A549 (cell line): ENCODE measurements around the gene MAFB. TPM values are rescaled to one million over a fixed set of nuclear protein-coding genes. Genes with fewer than 3 reads are reported as not detected.
"Not testable (repeated sequence)": the region's sequence is repeated elsewhere in the genome, so short reads cannot be mapped to it uniquely, and the experiment has no call there.

ENCODE experiments used
- ATAC-seq, 2 experiments: fragments of 200-7000 bp in 1 of 2; fragments of >200 bp in 1 of 2; cut with Nextera tagmentation in 1 of 2; cut with Tn5 transposase in 1 of 2; 3 replicates each; pipeline versions ENCODE4 v1.8.0 to v1.9.1; 2018 to 2020; ENCODE audit warnings: mild to moderate bottlenecking in 1 of 2, moderate library complexity in 1 of 2
- CTCF ChIA-PET: fragments of 300-600 bp; sonication (Branson Sonifier 250); formaldehyde crosslinking; extraction: SDS; loops from one replicate; lab custom pipeline; 2021; ENCODE audit warnings: antibody characterized with exemption, inconsistent platforms; lab: Yijun Ruan, JAX
- POLR2A ChIA-PET: fragments of 350-600 bp; formaldehyde crosslinking; extraction: SDS; loops from one replicate; lab custom pipeline; 2021; ENCODE audit warnings: antibody characterized with exemption, inconsistent platforms; lab: Yijun Ruan, JAX
- DNase-seq, 2 experiments: peaks; one replicate each; pipeline versions ENCODE4 v3.0.0 to v3.0.0-alpha.2; 2011 to 2016; ENCODE audit warnings: low read depth in 1 of 2, low spot score in 1 of 2
- FAIRE-seq: peaks from 2 replicates; lab custom pipeline; 2011; peaks lifted over from hg19 to GRCh38; lab: Jason Lieb, UNC
- H3K27ac ChIP-seq, 2 experiments: fragments of >200 bp; sonication (Bioruptor Twin); formaldehyde crosslinking; 3 replicates each; pipeline ENCODE4 v1.5.1; 2016 to 2017
- H3K4me1 ChIP-seq: fragments of >200 bp; sonication (Bioruptor Twin); formaldehyde crosslinking; 3 replicates; pipeline ENCODE4 v1.6.1; 2016
- H3K4me2 ChIP-seq: fragments of >200 bp; sonication (Bioruptor Twin); formaldehyde crosslinking; 3 replicates; pipeline ENCODE4 v1.6.1; 2016
- H3K4me3 ChIP-seq: fragments of >200 bp; sonication (Bioruptor Twin); formaldehyde crosslinking; 3 replicates; pipeline ENCODE4 v1.5.1; 2016
- H3K9me3 ChIP-seq: fragments of >200 bp; sonication (Bioruptor Twin); formaldehyde crosslinking; 3 replicates; pipeline ENCODE4 v1.6.1; 2016
- BHLHE40 ChIP-seq: IDR thresholded peaks from 2 replicates; pipeline ENCODE4 v1.6.1; 2012; ENCODE audit warnings: low read depth, low read length, inconsistent platforms
- CBX2 ChIP-seq: fragments of 200-600 bp; sonication (generic); IDR thresholded peaks from 2 replicates; pipeline ENCODE4 v1.6.1; 2016; ENCODE audit warnings: low read depth, mild to moderate bottlenecking, borderline replicate concordance
- EHF ChIP-seq: fragments of 250-450 bp; sonication (Bioruptor Pico); IDR thresholded peaks from 2 replicates; pipeline ENCODE4 v1.5.0; 2020; ENCODE audit warnings: mild to moderate bottlenecking
- EHMT2 ChIP-seq: fragments of 200-600 bp; sonication (generic); IDR thresholded peaks from 2 replicates; pipeline ENCODE4 v1.6.1; 2016; ENCODE audit warnings: antibody characterized with exemption, low read depth, mild to moderate bottlenecking, moderate library complexity
- FOXS1 ChIP-seq: fragments of 250-450 bp; sonication (Bioruptor Pico); IDR thresholded peaks from 2 replicates; pipeline ENCODE4 v1.5.0; 2020; ENCODE audit warnings: mild to moderate bottlenecking, moderate library complexity
- GATA3 ChIP-seq: IDR thresholded peaks from 2 replicates; pipeline ENCODE4 v1.6.1; 2012; ENCODE audit warnings: borderline replicate concordance
- HDAC2 ChIP-seq: fragments of 200-600 bp; sonication (generic); IDR thresholded peaks from 2 replicates; pipeline ENCODE4 v1.6.1; 2016
- HEYL ChIP-seq: fragments of 250-450 bp; sonication (Bioruptor Pico); IDR thresholded peaks from 2 replicates; pipeline ENCODE4 v1.8.0; 2021; ENCODE audit warnings: mild to moderate bottlenecking, moderate library complexity
- HOXB13 ChIP-seq: fragments of 250-450 bp; sonication (Bioruptor Pico); IDR thresholded peaks from 2 replicates; pipeline ENCODE4 v1.5.0; 2020; ENCODE audit warnings: low read depth, mild to moderate bottlenecking, moderate library complexity
- HOXB5 ChIP-seq: fragments of 250-450 bp; sonication (Bioruptor Pico); IDR thresholded peaks from 2 replicates; pipeline ENCODE4 v1.5.0; 2020; ENCODE audit warnings: mild to moderate bottlenecking, moderate library complexity
- JUN ChIP-seq, 2 experiments: fragments of >200 bp; sonication (Bioruptor Twin); formaldehyde crosslinking; IDR thresholded peaks; 2 replicates in 1 of 2; 3 replicates in 1 of 2; pipeline ENCODE4 v1.6.1; 2016 to 2017
- POLR2A ChIP-seq: IDR thresholded peaks from 2 replicates; pipeline ENCODE4 v1.6.1; 2012; ENCODE audit warnings: mild to moderate bottlenecking, low read length
- RAD21 ChIP-seq, 2 experiments: fragments of >200 bp in 1 of 2; sonication (Bioruptor Twin) in 1 of 2; formaldehyde crosslinking in 1 of 2; IDR thresholded peaks in 1 of 2; conservative IDR thresholded peaks in 1 of 2; 2 replicates in 1 of 2; 3 replicates in 1 of 2; pipeline ENCODE4 v1.6.1; 2012 to 2018; ENCODE audit warnings: inconsistent platforms in 1 of 2
- SREBF2 ChIP-seq: fragments of 450-650 bp; IDR thresholded peaks from 2 replicates; pipeline ENCODE4 v1.6.1; 2014; ENCODE audit warnings: mild to moderate bottlenecking, moderate library complexity
- ZC3H11A ChIP-seq: fragments of 450-650 bp; IDR thresholded peaks from 2 replicates; pipeline ENCODE4 v1.6.1; 2014; ENCODE audit warnings: antibody characterized with exemption, mild to moderate bottlenecking
- ZNF302 ChIP-seq: fragments of 250-450 bp; sonication (Bioruptor Pico); IDR thresholded peaks from 2 replicates; pipeline ENCODE4 v1.9.0; 2021; ENCODE audit warnings: inconsistent platforms, mild to moderate bottlenecking, moderate library complexity
- WGBS: methylation state at CpG from one replicate; pipeline ENCODE4 v1.1.6; 2017; ENCODE audit errors: missing lambda C conversion rate; 5-methylcytosine and 5-hydroxymethylcytosine counted together
- polyA minus RNA-seq: library from RNA; depleted of rRNA, polyadenylated mRNA; stranded (reverse); fragments of >200 nt; gene quantifications from 2 replicates; pipeline ENCODE4 v1.2.3, GENCODE V29; 2011; rRNA and poly(A)+ RNA removed
- polyA plus RNA-seq, 4 experiments: library from polyadenylated mRNA; depleted of rRNA in 3 of 4; stranded (reverse); fragments of >200 nt; fragmentation: RNase III in 1 of 4; extraction: RNeasy Plus Mini Kit Qiagen cat#74134 plus additional on column Dnase treatment in 1 of 4; gene quantifications; 2 replicates in 3 of 4; 3 replicates in 1 of 4; pipeline ENCODE4 v1.2.3, GENCODE V29; 2011 to 2017
- TF ChIP-seq, protein P1 (sequence below): fragments of >200 bp; sonication (Bioruptor Twin); formaldehyde crosslinking; IDR thresholded peaks from 2 replicates; pipeline ENCODE4 v1.6.1; 2016
- TF ChIP-seq, protein P2 (sequence below): IDR thresholded peaks from 2 replicates; pipeline ENCODE4 v1.6.1; 2012
- TF ChIP-seq, protein P3 (sequence below): fragments of 450-650 bp; IDR thresholded peaks from 2 replicates; pipeline ENCODE4 v1.6.1; 2014; ENCODE audit warnings: antibody characterized with exemption

The MAFB gene
- 0.04 TPM in 1 of 2 replicates, not detected in the other for polyA plus RNA-seq (2011; rRNA removed)
- polyA plus RNA-seq (2012; cell fraction: cytosol; rRNA removed) = 0.01 TPM in 1 of 2 replicates, not detected in the other
- polyA plus RNA-seq (2012; cell fraction: nucleus; rRNA removed) = 0.02 and 0.04 TPM in 2 replicates
- polyA plus RNA-seq (2017; fragmentation: RNase III; extraction: RNeasy Plus Mini Kit Qiagen cat#74134 plus additional on column Dnase treatment) = not detected in 3 replicates
- not detected in 2 replicates for polyA minus RNA-seq

DNA sequence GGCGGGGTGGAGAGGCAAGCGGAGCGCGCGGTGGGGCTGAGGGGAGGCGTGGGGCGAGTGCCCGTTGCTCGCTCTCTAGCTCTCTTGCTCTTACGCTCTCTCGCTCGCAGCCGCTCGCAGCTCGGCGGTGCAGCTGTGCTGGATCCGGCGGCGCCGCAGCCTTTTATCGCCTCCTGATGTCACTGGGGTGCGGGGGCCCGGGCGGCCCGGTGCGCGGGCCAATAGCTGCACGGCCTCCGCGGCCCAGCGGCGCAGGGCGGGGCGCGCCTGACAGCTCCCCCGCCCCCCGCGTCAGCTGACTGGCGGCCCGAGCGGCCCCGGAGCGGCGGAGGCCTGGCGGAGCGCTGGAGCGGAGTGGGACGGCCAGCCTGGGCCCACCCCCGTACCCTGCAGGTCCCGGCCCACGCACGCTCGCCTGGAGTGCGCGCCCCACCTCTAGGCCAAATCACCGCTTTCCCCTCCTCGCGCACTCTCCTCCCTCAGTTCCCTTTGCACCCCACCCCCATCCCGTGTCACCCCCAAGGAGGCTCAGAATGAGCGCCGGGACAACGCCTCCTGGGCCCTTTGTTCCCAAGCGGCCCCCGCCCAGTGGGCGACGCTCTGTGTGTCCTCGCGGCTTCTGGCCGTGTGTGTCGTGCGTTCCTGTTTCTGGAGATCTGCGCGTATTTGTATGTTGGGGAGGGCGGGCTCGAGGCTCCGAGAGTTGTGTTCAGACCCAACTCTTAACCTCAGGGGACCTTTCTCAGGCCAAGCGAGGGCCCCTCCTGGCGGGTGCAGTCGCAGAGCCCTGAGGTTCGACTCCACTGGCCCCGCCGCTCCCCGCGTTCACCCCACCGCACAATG is at the start of gene MAFB:
TSS of gene MAFB (minus strand) at position 137 of the 843 bp plus-strand sequence. CDS start 386 bp downstream, outside the sequence.
- POLR2A ChIA-PET = no interaction called here
- Histone ChIP-seq H3K4me1 (no peaks in the 10 kb centered on the region), H3K4me3 (peak within 1 kb of the TSS; percentile 48), H3K9me3 (no peaks in the 10 kb centered on the region), H3K27ac (peak within 1 kb of the TSS; percentile 35 to 76; a peak in 3 of 6 replicates), H3K4me2 (peak within 1 kb of the TSS; percentile 99)
- FAIRE-seq (no peak), ATAC-seq (peak; percentile 56 to 75), DNase-seq (peak; percentile 27 to 44)
- TF ChIP-seq ZNF302 (CRISPR knock-in tag) (no peak), CBX2 (no peak), POLR2A (0 out of 2 replicates have a peak, but pooled peaks have one; percentile 7), ZC3H11A (no peak), HOXB13 (CRISPR knock-in tag) (no peak)
- CTCF ChIA-PET = interaction anchor here (0.6 to 3.5 kb wide), 29 partner anchors 9 to 1640 kb away, joined by 3 to 17 read pairs (median 4); no protein-coding TSS in a partner anchor
- 10% methylated on average over 9 of the region's 85 CpGs for WGBS

DNA sequence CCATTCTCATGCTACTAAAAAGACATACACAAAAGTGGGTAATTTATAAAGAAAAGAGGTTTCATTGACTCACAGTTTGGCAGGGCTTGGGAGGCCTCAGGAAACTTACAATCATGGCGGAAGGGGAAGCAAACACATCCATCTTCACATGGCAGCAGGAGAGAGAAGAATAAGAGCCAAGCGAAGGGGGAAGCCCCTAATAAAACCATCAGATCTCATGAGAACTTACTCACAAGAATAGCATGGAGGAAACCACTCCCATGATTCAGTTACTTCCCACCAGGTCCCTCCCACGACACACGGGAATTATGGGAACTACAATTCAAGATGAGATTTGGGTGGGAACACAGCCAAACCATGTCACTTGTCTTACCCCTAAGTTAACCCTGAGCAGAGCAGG is 47.4 kb upstream of the MAFB start:
- CTCF ChIA-PET = interaction anchor here (0.8 kb wide), 1 partner anchor 209 kb away, joined by 3 read pairs; no protein-coding TSS in a partner anchor
- WGBS = 16% methylated on average over 4 of the region's 4 CpGs
- ATAC-seq = not testable (repeated sequence)

DNA sequence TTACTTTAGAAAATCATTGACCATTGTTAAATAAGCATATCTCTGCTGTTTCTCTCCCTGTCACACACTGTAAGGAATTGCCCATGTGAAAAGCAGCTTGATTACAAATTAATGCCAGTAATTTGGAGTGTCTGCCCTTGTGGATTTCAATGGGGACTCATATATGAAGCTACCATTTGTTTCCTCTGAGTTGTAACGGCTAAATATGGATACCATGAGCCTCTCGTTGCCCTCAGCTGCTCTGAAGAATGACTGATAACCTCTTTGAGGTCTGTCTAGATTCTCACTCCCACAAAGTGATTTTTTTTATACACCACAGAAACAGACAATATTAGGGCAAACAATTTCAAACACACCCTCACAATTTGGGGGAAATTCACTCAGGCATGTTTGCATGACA is 40.0 kb upstream of the MAFB start:
- POLR2A ChIA-PET = no interaction called here
- CTCF ChIA-PET = interaction anchor here (1.0 kb wide), 1 partner anchor 11 kb away, joined by 3 read pairs; no protein-coding TSS in a partner anchor
- ATAC-seq (no peak), DNase-seq (no peak), FAIRE-seq (no peak)
- Histone ChIP-seq H3K9me3 (no peaks in the 10 kb centered on the region), H3K4me1 (no peaks in the 10 kb centered on the region), H3K27ac (no peak overlapping the region), H3K4me2 (no peak overlapping the region), H3K4me3 (no peak overlapping the region)
- 0% methylated on average over 2 of the region's 2 CpGs for WGBS
- TF ChIP-seq BHLHE40 (no peak), HOXB13 (CRISPR knock-in tag) (no peak), HEYL (CRISPR knock-in tag) (no peak), POLR2A (no peak), CBX2 (no peak), JUN (IDR thresholded peaks at IDR 0.05) (no peak), EHF (no peak), HOXB5 (CRISPR knock-in tag) (no peak), RAD21 (conservative IDR thresholded peaks at IDR 0.05 in 1 of 2, IDR thresholded peaks at IDR 0.05 in 1 of 2) (no peak), SREBF2 (no peak), HDAC2 (no peak), GATA3 (no peak), FOXS1 (CRISPR knock-in tag) (no peak), EHMT2 (no peak)
- TF ChIP-seq, protein P1, sequence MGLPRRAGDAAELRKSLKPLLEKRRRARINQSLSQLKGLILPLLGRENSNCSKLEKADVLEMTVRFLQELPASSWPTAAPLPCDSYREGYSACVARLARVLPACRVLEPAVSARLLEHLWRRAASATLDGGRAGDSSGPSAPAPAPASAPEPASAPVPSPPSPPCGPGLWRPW = no peak
- TF ChIP-seq, protein P2, sequence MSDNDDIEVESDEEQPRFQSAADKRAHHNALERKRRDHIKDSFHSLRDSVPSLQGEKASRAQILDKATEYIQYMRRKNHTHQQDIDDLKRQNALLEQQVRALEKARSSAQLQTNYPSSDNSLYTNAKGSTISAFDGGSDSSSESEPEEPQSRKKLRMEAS = no peak
- TF ChIP-seq, protein P3, sequence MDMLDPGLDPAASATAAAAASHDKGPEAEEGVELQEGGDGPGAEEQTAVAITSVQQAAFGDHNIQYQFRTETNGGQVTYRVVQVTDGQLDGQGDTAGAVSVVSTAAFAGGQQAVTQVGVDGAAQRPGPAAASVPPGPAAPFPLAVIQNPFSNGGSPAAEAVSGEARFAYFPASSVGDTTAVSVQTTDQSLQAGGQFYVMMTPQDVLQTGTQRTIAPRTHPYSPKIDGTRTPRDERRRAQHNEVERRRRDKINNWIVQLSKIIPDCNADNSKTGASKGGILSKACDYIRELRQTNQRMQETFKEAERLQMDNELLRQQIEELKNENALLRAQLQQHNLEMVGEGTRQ = no peak

More for the DNA sequence above, 47.4 kb upstream of the MAFB start:
- H3K4me1 ChIP-seq, FAIRE-seq, H3K4me2 ChIP-seq, H3K9me3 ChIP-seq, POLR2A ChIA-PET, H3K27ac ChIP-seq, H3K4me3 ChIP-seq, DNase-seq: not testable (repeated sequence)
